HPDE6-E6E7 (cell line): Measurements from ENCODE around the gene IDUA.

Experiments
- DNase-seq: peaks from one replicate; pipeline ENCODE4 v3.0.0; 2011; ENCODE audit warnings: missing footprints; ENCODE audit errors: extremely low spot score

Gene IDUA

GRCh38 chr4:1000686-1001260 lies 13.9 kb downstream of the IDUA start:
- no peak for DNase-seq

- DNase-seq: no peak
Measured at GRCh38 chr4:1001561-1002130, 14.8 kb downstream of the IDUA start.

GRCh38 chr4:1002131-1002630 lies 15.3 kb downstream of the IDUA start:
- DNase-seq: no peak

GRCh38 chr4:1002631-1003251 lies 15.9 kb downstream of the IDUA start:
- DNase-seq: no peak

- no peak for DNase-seq
Measured at GRCh38 chr4:1003271-1004070, 16.6 kb downstream of the IDUA start.

- DNase-seq: no peak
Measured at GRCh38 chr4:1004071-1004418, 17.2 kb downstream of the IDUA start.

- DNase-seq: no peak
Measured at GRCh38 chr4:1004557-1005485, 18.0 kb downstream of the IDUA start.

GRCh38 chr4:1006856-1007255 lies 20.0 kb downstream of the IDUA start:
- DNase-seq: no peak

- DNase-seq: no peak
Measured at GRCh38 chr4:1008840-1009541, 22.1 kb downstream of the IDUA start.

- no peak for DNase-seq
Measured at GRCh38 chr4:1009542-1010394, 22.9 kb downstream of the IDUA start.

GRCh38 chr4:1010395-1011021 lies 23.7 kb downstream of the IDUA start:
- DNase-seq: peak; percentile 89

- peak; percentile 83 for DNase-seq
Measured at GRCh38 chr4:1011022-1011665, 24.3 kb downstream of the IDUA start, which contains the start of gene FGFRL1. Gene FGFRL1 (plus strand): TSS chr4:1011626. CDS start chr4:1012486, 860 bp downstream.

GRCh38 chr4:1011666-1012033 lies 24.8 kb downstream of the IDUA start:
- no peak for DNase-seq

GRCh38 chr4:1012034-1012739 lies 25.3 kb downstream of the IDUA start:
- DNase-seq: no peak

GRCh38 chr4:1013225-1014073 lies 26.6 kb downstream of the IDUA start:
- DNase-seq: no peak

GRCh38 chr4:1014291-1015167 lies 27.7 kb downstream of the IDUA start:
- no peak for DNase-seq
